Calu3 (cell line): ENCODE results near the gene PLPP7. TPM values are rescaled to one million over a fixed set of nuclear protein-coding genes. Genes with fewer than 3 reads are reported as not detected.

Experiments
- BruUV-seq: library from RNA; stranded (reverse); fragments of 400-500 nt; replicated peaks from 2 replicates; lab custom pipeline; 2021; lab: Mats Ljungman, UMichigan
- CTCF ChIA-PET: fragments of 300-600 bp; sonication (Branson Sonifier 250); formaldehyde crosslinking; loops from one replicate; lab custom pipeline; 2022; ENCODE audit warnings: antibody characterized with exemption; lab: Charles Lee
- DNase-seq: peaks from one replicate; pipeline ENCODE4 v3.0.0; 2022
- H3K27ac Mint-ChIP-seq: one replicate; pipeline ENCODE4 v1.8.0; 2022; ENCODE audit warnings: mixed read lengths; ENCODE audit not compliant: unreplicated experiment
- H3K27me3 Mint-ChIP-seq: one replicate; pipeline ENCODE4 v1.8.0; 2022; ENCODE audit warnings: mixed read lengths; ENCODE audit not compliant: unreplicated experiment
- H3K36me3 Mint-ChIP-seq: one replicate; pipeline ENCODE4 v1.8.0; 2022; ENCODE audit warnings: mild to moderate bottlenecking, moderate library complexity, mixed read lengths; ENCODE audit not compliant: insufficient read depth, unreplicated experiment
- H3K4me1 Mint-ChIP-seq: one replicate; pipeline ENCODE4 v1.8.0; 2022; ENCODE audit warnings: mild to moderate bottlenecking, low read depth, mixed read lengths; ENCODE audit not compliant: unreplicated experiment
- H3K4me3 Mint-ChIP-seq: one replicate; pipeline ENCODE4 v1.8.0; 2022; ENCODE audit warnings: mild to moderate bottlenecking, low read depth, moderate library complexity, mixed read lengths; ENCODE audit not compliant: unreplicated experiment
- H3K9me3 Mint-ChIP-seq: one replicate; pipeline ENCODE4 v1.8.0; 2022; ENCODE audit warnings: low read depth, mixed read lengths; ENCODE audit not compliant: unreplicated experiment
- intact Hi-C: fragments of 100-400 bp; cut with micrococcal nuclease; formaldehyde crosslinking; loops from one replicate; pipeline ENCODE4 v1.10.0; 2022; ENCODE audit not compliant: unreplicated experiment
- total RNA-seq: library from RNA; stranded (reverse); gene quantifications from 2 replicates; pipeline ENCODE4 v1.2.3, GENCODE V29; 2022
- TF ChIP-seq, protein P1 (sequence below): fragments of 200-600 bp; IDR thresholded peaks from one replicate; pipeline ENCODE4 v1.8.0; 2022; ENCODE audit warnings: antibody characterized with exemption; ENCODE audit not compliant: unreplicated experiment

The PLPP7 gene
- total RNA-seq, 1 experiment from 2014 or later = not detected

DNA sequence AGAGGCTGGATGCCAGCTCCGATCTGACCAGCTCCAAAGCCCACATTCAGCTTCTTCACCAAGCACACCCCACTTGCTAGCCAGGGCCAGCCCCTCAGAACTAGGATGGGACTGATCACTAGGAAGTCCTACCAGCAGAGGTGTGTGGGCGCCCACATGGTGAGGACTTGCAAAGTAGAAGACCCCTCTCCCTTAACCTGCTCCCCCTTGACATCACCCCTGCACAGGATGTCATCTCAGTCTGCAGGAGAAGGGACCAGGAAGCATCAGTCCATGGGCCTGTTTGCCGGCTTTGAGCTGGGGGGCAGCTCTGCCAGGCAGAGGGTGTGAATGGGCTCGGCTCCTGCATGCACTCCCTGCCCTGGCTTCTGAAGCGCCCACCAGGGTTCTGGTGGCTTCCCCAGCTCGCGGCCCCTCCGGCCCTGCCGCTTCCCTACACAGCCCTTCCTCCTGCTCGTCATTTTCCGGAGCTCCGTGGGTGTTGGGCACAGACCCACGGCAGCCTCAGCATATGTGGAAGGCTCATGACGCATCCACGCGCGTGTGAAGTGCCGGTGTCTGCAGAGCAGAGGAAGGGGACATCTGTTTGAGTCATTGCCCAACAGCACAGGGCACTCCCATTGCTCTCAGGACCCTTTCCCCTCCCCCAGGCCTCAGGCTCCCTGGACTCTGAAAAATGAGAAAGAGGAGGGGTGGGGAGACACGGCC lies 9.5 kb upstream of the PLPP7 start:
- intact Hi-C loops = no loop called here
- Mint-ChIP-seq H3K27me3 (peaks cover 67% of the 10 kb centered on the region), H3K36me3 (peaks cover 5% of the 10 kb centered on the region), H3K4me3 (no peak overlapping the region), H3K9me3 (no peaks in the 10 kb centered on the region), H3K4me1 (no peaks in the 10 kb centered on the region), H3K27ac (no peak overlapping the region)
- TF ChIP-seq, protein P1, sequence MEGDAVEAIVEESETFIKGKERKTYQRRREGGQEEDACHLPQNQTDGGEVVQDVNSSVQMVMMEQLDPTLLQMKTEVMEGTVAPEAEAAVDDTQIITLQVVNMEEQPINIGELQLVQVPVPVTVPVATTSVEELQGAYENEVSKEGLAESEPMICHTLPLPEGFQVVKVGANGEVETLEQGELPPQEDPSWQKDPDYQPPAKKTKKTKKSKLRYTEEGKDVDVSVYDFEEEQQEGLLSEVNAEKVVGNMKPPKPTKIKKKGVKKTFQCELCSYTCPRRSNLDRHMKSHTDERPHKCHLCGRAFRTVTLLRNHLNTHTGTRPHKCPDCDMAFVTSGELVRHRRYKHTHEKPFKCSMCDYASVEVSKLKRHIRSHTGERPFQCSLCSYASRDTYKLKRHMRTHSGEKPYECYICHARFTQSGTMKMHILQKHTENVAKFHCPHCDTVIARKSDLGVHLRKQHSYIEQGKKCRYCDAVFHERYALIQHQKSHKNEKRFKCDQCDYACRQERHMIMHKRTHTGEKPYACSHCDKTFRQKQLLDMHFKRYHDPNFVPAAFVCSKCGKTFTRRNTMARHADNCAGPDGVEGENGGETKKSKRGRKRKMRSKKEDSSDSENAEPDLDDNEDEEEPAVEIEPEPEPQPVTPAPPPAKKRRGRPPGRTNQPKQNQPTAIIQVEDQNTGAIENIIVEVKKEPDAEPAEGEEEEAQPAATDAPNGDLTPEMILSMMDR = no peak
- CTCF ChIA-PET = no interaction called here
- no peak for DNase-seq
- BruUV-seq = no TSS peak

DNA sequence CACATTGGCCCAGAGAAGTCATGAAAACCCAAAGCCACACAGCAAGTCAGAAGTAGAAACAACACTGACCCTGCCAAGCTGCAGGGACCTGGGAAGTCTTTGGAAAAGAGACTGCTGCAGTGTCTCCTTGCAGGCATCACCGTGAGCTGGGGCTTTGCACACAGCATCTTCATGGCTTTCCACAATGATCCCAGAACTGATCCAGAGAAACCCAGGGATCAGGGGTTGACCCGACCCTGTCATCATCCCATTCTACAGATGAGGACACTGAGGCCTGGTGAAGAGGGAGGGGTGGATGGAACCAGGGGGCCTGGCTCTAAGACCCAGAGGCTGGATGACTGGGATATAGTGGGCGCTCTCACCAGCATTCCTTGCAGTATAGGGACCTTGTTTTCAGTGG lies 8.9 kb upstream of the PLPP7 start:
- intact Hi-C loops = no loop called here
- TF ChIP-seq, protein P1 = no peak
- no peak overlapping the region for H3K4me3 Mint-ChIP-seq
- no peak overlapping the region for H3K27ac Mint-ChIP-seq
- DNase-seq = no peak
- no TSS peak for BruUV-seq
- CTCF ChIA-PET = no interaction called here
- peaks cover 5% of the 10 kb centered on the region for H3K36me3 Mint-ChIP-seq
- H3K9me3 Mint-ChIP-seq = no peaks in the 10 kb centered on the region
- peaks cover 61% of the 10 kb centered on the region for H3K27me3 Mint-ChIP-seq
- H3K4me1 Mint-ChIP-seq = no peaks in the 10 kb centered on the region

DNA sequence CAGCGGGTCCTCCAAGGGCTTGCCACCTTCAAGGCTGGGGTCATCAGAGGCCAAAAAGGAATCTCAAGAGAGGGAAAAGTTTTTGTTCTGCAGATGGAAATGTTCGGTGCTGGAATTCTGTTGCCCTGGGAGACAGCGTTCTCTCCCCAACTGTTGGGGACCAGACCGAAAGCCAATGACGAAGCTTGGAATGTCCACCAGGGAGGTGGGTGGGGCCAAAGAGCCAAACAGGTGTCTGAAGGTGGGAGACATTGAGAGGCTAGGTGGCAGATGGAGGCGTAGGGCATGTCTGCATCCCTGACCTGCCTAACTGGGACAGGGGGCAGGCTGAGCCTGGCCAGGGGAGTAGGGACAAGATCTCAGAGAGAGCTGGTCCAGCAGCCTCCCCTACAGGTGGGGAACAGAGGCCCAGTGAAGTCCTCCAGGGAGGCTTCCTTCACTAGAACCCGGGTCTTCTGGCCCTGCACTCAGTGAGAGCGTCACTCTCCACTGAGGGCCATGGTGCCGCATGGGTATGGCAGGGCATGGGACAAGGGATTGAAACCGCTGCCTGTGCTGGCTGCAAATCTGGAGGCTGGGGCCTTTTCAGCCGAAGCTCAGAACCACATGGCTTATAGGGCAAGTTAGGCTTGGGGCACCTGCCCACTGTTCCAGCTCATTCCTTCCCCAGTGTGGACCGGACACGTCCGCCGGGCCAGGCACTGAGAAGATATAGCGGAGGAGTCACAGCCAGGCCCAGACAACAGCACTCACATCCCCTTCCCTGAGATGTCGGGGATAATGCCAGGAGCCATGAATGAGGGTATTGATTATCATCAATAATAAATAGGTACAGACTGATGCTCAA lies 8.2 kb upstream of the PLPP7 start:
- Mint-ChIP-seq H3K36me3 (peaks cover 5% of the 10 kb centered on the region), H3K27me3 (peaks cover 54% of the 10 kb centered on the region), H3K4me1 (no peaks in the 10 kb centered on the region), H3K4me3 (no peak overlapping the region), H3K9me3 (no peaks in the 10 kb centered on the region), H3K27ac (no peak overlapping the region)
- no peak for DNase-seq
- intact Hi-C loops = no loop called here
- no TSS peak for BruUV-seq
- CTCF ChIA-PET = no interaction called here
- TF ChIP-seq, protein P1 = no peak

DNA sequence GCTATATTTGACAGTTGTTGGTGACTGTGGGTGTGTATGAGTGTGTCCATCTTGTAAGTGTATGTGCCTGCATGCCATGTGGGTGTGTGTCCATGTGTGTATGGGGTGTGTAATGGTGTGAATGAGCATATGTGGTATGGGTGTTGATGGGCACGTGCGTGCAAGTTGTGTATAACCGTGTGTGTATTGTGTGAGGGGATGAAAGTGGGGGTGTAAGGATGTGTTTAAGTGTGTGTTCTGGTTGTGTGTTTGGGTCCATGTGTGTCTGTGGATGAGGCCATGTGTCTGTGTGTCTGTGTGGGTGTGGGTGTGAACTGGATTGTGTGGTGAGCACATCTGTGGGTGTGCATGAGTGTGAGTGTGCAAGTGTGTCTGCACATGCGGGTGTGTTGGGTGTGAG lies 7.3 kb upstream of the PLPP7 start:
- TF ChIP-seq, protein P1 = no peak
- CTCF ChIA-PET = no interaction called here
- Mint-ChIP-seq H3K36me3 (peaks cover 5% of the 10 kb centered on the region), H3K27me3 (peaks cover 49% of the 10 kb centered on the region), H3K4me3 (no peak overlapping the region), H3K4me1 (no peaks in the 10 kb centered on the region), H3K9me3 (no peaks in the 10 kb centered on the region), H3K27ac (no peak overlapping the region)
- BruUV-seq = no TSS peak
- DNase-seq = no peak
- intact Hi-C loops = no loop called here
